Mononuclear cell (primary cell): ENCODE data around the gene SIPA1L3. TPM values are rescaled to one million over a fixed set of nuclear protein-coding genes. Genes with fewer than 3 reads are reported as not detected.

Experiments
- H3K27me3 ChIP-seq: 2 replicates; pipeline ENCODE4 v1.6.0; 2011; ENCODE audit warnings: low read length, control low read depth; ENCODE audit not compliant: insufficient read depth
- H3K4me1 ChIP-seq: 2 replicates; pipeline ENCODE4 v1.5.1; 2011; ENCODE audit warnings: mild to moderate bottlenecking, low read length, control low read depth; ENCODE audit not compliant: insufficient read depth
- H3K4me3 ChIP-seq: 2 replicates; pipeline ENCODE4 v1.5.1; 2011; ENCODE audit warnings: mild to moderate bottlenecking, low read length, moderate library complexity
- H3K9me3 ChIP-seq: 2 replicates; pipeline ENCODE4 v1.5.1; 2011; ENCODE audit warnings: low read depth, mild to moderate bottlenecking, control low read depth, low read length
- total RNA-seq: library from RNA; depleted of rRNA; stranded (reverse); fragments of >200 nt; gene quantifications from one replicate; pipeline ENCODE4 v1.2.3, GENCODE V29; 2012

SIPA1L3 gene
- total RNA-seq, 1 donor, result 12.8 TPM

GRCh38 chr19:38100589-38100988 is 193.6 kb downstream of the SIPA1L3 start:
- H3K27me3 ChIP-seq, result no peaks in the 10 kb centered on the region
- no peak overlapping the region for H3K4me3 ChIP-seq
- H3K4me1 ChIP-seq, result no peaks in the 10 kb centered on the region
- no peaks in the 10 kb centered on the region for H3K9me3 ChIP-seq

- Histone ChIP-seq H3K9me3 (no peaks in the 10 kb centered on the region), H3K4me3 (no peak overlapping the region), H3K27me3 (no peaks in the 10 kb centered on the region), H3K4me1 (no peaks in the 10 kb centered on the region)
Measured at GRCh38 chr19:38101723-38102122, 194.7 kb downstream of the SIPA1L3 start.

GRCh38 chr19:38105574-38105973 is 198.6 kb downstream of the SIPA1L3 start:
- no peaks in the 10 kb centered on the region for H3K9me3 ChIP-seq
- H3K4me3 ChIP-seq, result no peak overlapping the region
- no peaks in the 10 kb centered on the region for H3K27me3 ChIP-seq
- H3K4me1 ChIP-seq, result no peaks in the 10 kb centered on the region

- Histone ChIP-seq H3K4me1 (no peaks in the 10 kb centered on the region), H3K4me3 (no peak overlapping the region), H3K9me3 (no peaks in the 10 kb centered on the region), H3K27me3 (no peaks in the 10 kb centered on the region)
Measured at GRCh38 chr19:38107129-38107528, 200.1 kb downstream of the SIPA1L3 start.

GRCh38 chr19:38111898-38112297 is 204.9 kb downstream of the SIPA1L3 start:
- Histone ChIP-seq H3K4me3 (no peak overlapping the region), H3K9me3 (no peaks in the 10 kb centered on the region), H3K4me1 (peaks cover 4% of the 10 kb centered on the region), H3K27me3 (no peaks in the 10 kb centered on the region)

GRCh38 chr19:38114651-38115050 is 207.6 kb downstream of the SIPA1L3 start:
- H3K4me1 ChIP-seq, result peaks cover 4% of the 10 kb centered on the region
- H3K27me3 ChIP-seq, result no peaks in the 10 kb centered on the region
- H3K4me3 ChIP-seq, result no peak overlapping the region
- H3K9me3 ChIP-seq, result no peaks in the 10 kb centered on the region

- Histone ChIP-seq H3K4me1 (peaks cover 4% of the 10 kb centered on the region), H3K27me3 (no peaks in the 10 kb centered on the region), H3K4me3 (no peak overlapping the region), H3K9me3 (no peaks in the 10 kb centered on the region)
Measured at GRCh38 chr19:38115271-38115802, 208.3 kb downstream of the SIPA1L3 start.

- no peaks in the 10 kb centered on the region for H3K9me3 ChIP-seq
- H3K4me1 ChIP-seq, result peaks cover 4% of the 10 kb centered on the region
- no peaks in the 10 kb centered on the region for H3K27me3 ChIP-seq
- no peak overlapping the region for H3K4me3 ChIP-seq
Measured at GRCh38 chr19:38118176-38118575, 211.2 kb downstream of the SIPA1L3 start.

GRCh38 chr19:38120471-38121025 is 213.5 kb downstream of the SIPA1L3 start:
- Histone ChIP-seq H3K4me3 (no peak overlapping the region), H3K9me3 (no peaks in the 10 kb centered on the region), H3K4me1 (no peaks in the 10 kb centered on the region), H3K27me3 (no peaks in the 10 kb centered on the region)

GRCh38 chr19:38122402-38123093 is 215.5 kb downstream of the SIPA1L3 start:
- H3K4me3 ChIP-seq, result no peak overlapping the region
- H3K4me1 ChIP-seq, result no peaks in the 10 kb centered on the region
- no peaks in the 10 kb centered on the region for H3K27me3 ChIP-seq
- no peaks in the 10 kb centered on the region for H3K9me3 ChIP-seq

GRCh38 chr19:38125238-38125637 is 218.2 kb downstream of the SIPA1L3 start:
- Histone ChIP-seq H3K27me3 (no peaks in the 10 kb centered on the region), H3K9me3 (no peaks in the 10 kb centered on the region), H3K4me1 (no peaks in the 10 kb centered on the region), H3K4me3 (no peak overlapping the region)

GRCh38 chr19:38130399-38130798 is 223.4 kb downstream of the SIPA1L3 start:
- H3K27me3 ChIP-seq, result no peaks in the 10 kb centered on the region
- H3K4me1 ChIP-seq, result no peaks in the 10 kb centered on the region
- no peaks in the 10 kb centered on the region for H3K9me3 ChIP-seq
- no peak overlapping the region for H3K4me3 ChIP-seq

GRCh38 chr19:38132781-38133180 is 225.8 kb downstream of the SIPA1L3 start:
- Histone ChIP-seq H3K9me3 (no peaks in the 10 kb centered on the region), H3K4me3 (no peak overlapping the region), H3K4me1 (no peaks in the 10 kb centered on the region), H3K27me3 (no peaks in the 10 kb centered on the region)

GRCh38 chr19:38133319-38133718 is 226.3 kb downstream of the SIPA1L3 start:
- no peaks in the 10 kb centered on the region for H3K27me3 ChIP-seq
- H3K4me1 ChIP-seq, result no peaks in the 10 kb centered on the region
- no peaks in the 10 kb centered on the region for H3K9me3 ChIP-seq

GRCh38 chr19:38134540-38135149 is 227.6 kb downstream of the SIPA1L3 start:
- Histone ChIP-seq H3K27me3 (no peaks in the 10 kb centered on the region), H3K9me3 (no peaks in the 10 kb centered on the region), H3K4me3 (no peak overlapping the region), H3K4me1 (no peaks in the 10 kb centered on the region)

More at GRCh38 chr19:38133319-38133718, 226.3 kb downstream of the SIPA1L3 start:
- H3K4me3 ChIP-seq, result no peak overlapping the region
